ENCODE measurements around the gene GALNT11.

The GALNT11 gene

DNA sequence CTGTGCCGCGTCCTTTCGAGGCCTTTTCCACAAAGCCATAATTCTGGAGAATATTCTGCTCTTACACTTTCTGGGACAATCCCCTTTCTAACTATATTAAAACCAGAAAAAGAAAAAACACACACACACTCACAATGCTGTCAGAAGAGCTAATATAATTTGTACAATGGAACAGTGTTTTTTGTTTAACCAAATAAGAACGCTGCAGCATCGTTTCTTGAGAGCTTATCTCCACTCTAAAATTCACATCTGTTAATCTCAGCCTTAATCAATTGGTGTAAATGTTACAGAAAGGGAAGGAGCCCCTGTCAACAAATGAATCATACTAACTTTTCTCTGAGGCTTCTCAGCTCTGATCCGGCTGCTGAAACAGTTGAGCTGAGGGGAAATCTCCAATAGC is 123.9 kb downstream of the GALNT11 start:
- H3K4me3 ChIP-seq (ENCODE audit: low read depth, low read length), result no peak overlapping the region
- TF ChIP-seq, protein P1, sequence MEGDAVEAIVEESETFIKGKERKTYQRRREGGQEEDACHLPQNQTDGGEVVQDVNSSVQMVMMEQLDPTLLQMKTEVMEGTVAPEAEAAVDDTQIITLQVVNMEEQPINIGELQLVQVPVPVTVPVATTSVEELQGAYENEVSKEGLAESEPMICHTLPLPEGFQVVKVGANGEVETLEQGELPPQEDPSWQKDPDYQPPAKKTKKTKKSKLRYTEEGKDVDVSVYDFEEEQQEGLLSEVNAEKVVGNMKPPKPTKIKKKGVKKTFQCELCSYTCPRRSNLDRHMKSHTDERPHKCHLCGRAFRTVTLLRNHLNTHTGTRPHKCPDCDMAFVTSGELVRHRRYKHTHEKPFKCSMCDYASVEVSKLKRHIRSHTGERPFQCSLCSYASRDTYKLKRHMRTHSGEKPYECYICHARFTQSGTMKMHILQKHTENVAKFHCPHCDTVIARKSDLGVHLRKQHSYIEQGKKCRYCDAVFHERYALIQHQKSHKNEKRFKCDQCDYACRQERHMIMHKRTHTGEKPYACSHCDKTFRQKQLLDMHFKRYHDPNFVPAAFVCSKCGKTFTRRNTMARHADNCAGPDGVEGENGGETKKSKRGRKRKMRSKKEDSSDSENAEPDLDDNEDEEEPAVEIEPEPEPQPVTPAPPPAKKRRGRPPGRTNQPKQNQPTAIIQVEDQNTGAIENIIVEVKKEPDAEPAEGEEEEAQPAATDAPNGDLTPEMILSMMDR (IDR thresholded peaks at IDR 0.05; ENCODE audit: borderline replicate concordance, insufficient read depth, low read depth, low read length), result no peak

DNA sequence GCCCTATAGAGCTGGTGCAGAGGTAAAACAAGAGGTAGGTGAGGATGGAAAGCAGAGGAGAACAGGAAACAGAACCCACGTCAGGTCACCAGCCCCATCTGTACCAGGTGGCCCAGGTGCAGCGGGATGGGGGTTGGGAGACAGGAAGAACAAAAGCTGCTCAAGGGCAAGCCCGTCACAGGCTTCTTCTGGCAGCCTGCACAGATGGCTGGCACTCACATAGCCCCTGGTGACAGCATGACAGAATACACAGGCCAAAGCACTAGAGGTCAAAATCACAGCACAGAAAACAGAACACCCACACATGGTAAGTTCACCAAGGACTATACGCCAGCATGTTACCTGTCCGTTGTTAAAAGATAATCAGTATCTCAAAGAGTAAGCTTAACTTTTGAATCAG is 126.8 kb downstream of the GALNT11 start:
- no peak overlapping the region for H3K4me3 ChIP-seq (ENCODE audit: low read depth, low read length)
- TF ChIP-seq, protein P1 (IDR thresholded peaks at IDR 0.05; ENCODE audit: borderline replicate concordance, insufficient read depth, low read depth, low read length), result no peak

DNA sequence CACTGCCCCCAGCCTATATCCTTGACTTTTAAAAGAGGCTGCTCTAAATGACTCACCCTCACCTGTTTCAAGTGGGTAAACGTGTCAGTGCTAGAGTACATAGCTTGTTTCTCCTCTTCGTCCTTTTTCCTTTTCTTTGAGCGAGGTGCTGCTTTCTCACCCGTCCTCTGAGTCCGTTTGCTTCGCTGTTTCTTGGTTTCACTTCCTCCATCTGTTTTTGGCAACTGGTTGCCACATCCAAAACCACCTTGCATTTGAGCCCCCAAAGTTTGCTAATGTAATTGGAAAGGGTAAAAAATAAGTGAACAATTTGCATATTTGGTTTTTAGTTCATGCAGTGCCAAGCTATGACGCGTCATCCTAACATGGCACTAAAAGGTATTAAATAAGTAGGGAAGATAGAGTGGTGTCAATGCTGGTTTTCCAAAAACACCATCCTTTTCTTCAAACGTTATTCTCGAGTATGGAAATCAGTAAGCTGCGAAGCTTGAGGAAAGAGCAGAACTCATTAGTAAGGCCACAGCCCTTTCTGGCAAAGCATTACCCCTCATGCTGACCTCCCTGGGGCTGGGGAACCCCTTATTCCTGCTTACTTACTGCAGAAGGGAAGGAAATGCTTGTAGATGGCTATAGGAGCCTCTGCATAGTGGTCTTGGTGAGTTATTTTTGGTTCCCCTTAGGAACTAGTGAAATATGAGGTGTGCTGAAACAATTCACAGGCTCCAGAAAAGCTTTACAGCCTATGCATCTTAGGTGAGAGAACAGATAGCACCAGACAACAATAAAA is 133.5 kb downstream of the GALNT11 start:
- H3K4me3 ChIP-seq (ENCODE audit: low read depth, low read length), result no peak overlapping the region
- TF ChIP-seq, protein P1 (IDR thresholded peaks at IDR 0.05; ENCODE audit: borderline replicate concordance, insufficient read depth, low read depth, low read length), result no peak

DNA sequence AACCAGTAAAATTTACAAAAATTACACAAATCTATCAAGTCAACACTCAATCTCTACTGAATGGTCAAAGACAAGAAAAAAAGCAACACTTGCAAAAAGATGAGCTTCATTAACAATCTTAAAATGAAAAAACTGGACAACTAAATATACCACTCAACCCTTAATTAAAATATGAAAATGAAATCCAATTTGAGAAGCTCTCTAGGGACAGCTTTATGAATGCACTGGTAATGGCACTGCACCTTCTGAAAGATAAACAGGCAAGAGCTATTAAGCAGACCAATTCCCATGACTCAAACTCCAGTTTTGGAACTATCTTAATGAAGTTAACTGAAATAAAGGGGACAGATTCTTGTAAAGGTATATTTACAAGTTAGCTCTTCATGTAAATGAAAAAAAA is 135.7 kb downstream of the GALNT11 start:
- TF ChIP-seq, protein P1 (IDR thresholded peaks at IDR 0.05; ENCODE audit: borderline replicate concordance, insufficient read depth, low read depth, low read length), result no peak
- no peak overlapping the region for H3K4me3 ChIP-seq (ENCODE audit: low read depth, low read length)

DNA sequence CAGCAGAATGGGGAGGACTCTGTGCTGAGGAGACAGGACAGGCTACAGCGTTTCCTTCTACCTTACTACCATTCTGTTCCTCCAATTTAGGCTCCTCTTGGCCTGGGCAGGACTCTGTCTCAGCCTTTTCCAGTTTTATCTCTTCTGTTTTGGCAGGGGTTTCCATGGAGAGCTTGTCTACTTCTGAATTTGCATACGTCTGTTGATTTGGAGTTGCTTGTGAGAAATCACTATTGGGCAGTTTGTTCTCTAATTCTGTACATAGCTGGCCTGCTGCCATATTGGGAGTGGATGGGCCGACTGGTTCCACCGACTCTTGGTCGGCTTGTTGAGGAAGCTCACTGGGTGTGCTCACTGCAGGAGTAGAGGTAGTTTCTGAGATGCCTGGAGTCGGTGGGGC is 136.8 kb downstream of the GALNT11 start:
- H3K4me3 ChIP-seq (ENCODE audit: low read depth, low read length), result no peak overlapping the region
- TF ChIP-seq, protein P1 (IDR thresholded peaks at IDR 0.05; ENCODE audit: borderline replicate concordance, insufficient read depth, low read depth, low read length), result no peak
